Stomach (tissue), 9 donors: ENCODE results near the gene WDR1. TPM values are rescaled to one million over a fixed set of nuclear protein-coding genes. Genes with fewer than 3 reads are reported as not detected.

Experiments used
- DNase-seq, 2 donors: peaks; one replicate each; pipeline versions ENCODE4 v3.0.0 to v3.0.0-alpha.2; 2013 to 2019
- H3K27ac ChIP-seq, 5 donors: fragments of 200-600 bp in 4 of 5; sonication (generic) in 4 of 5; one replicate each; pipeline ENCODE4 v1.5.1; 2013 to 2019; ENCODE audit warnings: mild to moderate bottlenecking in 1 of 5, moderate library complexity in 1 of 5
- H3K27me3 ChIP-seq, 3 donors: fragments of 200-600 bp; sonication (generic); one replicate each; pipeline ENCODE4 v1.5.1; 2017 to 2019; ENCODE audit warnings: mixed run types in 1 of 3
- H3K36me3 ChIP-seq, 4 donors: fragments of 200-600 bp; sonication (generic); 1 replicate in 3 of 4; 2 replicates in 1 of 4; pipeline ENCODE4 v1.5.1; 2016 to 2019
- H3K4me1 ChIP-seq, 4 donors: fragments of 200-600 bp; sonication (generic); one replicate each; pipeline ENCODE4 v1.5.1; 2016 to 2019
- H3K4me3 ChIP-seq, 4 donors: fragments of 200-600 bp; sonication (generic) in 3 of 4; one replicate each; pipeline ENCODE4 v1.5.1; 2016 to 2019; ENCODE audit warnings: mild to moderate bottlenecking in 1 of 4
- H3K9me3 ChIP-seq, 4 donors: fragments of 200-600 bp; sonication (generic); one replicate each; pipeline ENCODE4 v1.5.1; 2016 to 2019
- EP300 ChIP-seq: sonication (generic); formaldehyde crosslinking; IDR thresholded peaks from one replicate; pipeline ENCODE4 v1.6.1; 2017; ENCODE audit warnings: antibody characterized with exemption
- POLR2A ChIP-seq, 4 donors: fragments of 450-650 bp; IDR thresholded peaks; one replicate each; pipeline ENCODE4 v1.6.1; 2016; ENCODE audit warnings: antibody characterized with exemption in 4 of 4, control low read depth in 2 of 4, mild to moderate bottlenecking in 1 of 4, moderate library complexity in 1 of 4
- POLR2AphosphoS5 ChIP-seq, 3 donors: sonication (generic); formaldehyde crosslinking; IDR thresholded peaks; one replicate each; pipeline ENCODE4 v1.6.1; 2016; ENCODE audit warnings: antibody characterized with exemption in 3 of 3
- WGBS, 5 donors: extraction: QIAGEN DNeasy Blood & Tissue Kit in 3 of 5; methylation state at CpG; one replicate each; pipeline versions ENCODE4 v1.1.5 to v1.1.7; 2013 to 2018; 5-methylcytosine and 5-hydroxymethylcytosine counted together
- intact Hi-C: fragments of 100-400 bp; cut with DNase I; formaldehyde crosslinking; loops from one replicate; pipeline ENCODE4 v1.15.1; 2023; ENCODE audit warnings: low total_unique reads
- polyA plus RNA-seq, 3 donors: library from polyadenylated mRNA; stranded (reverse); fragments of 200-250 nt; gene quantifications; one replicate each; pipeline ENCODE4 v1.2.3, GENCODE V29; 2013
- total RNA-seq, 5 donors: library from RNA; depleted of rRNA; stranded (reverse); fragments of >200 nt; gene quantifications; one replicate each; pipeline versions ENCODE4 v1.1.0 to v1.2.3, GENCODE V29; 2014 to 2016
- TF ChIP-seq, protein P1 (sequence below), 7 experiments: fragments of 450-650 bp in 4 of 7; fragments of 200-600 bp in 3 of 7; sonication (generic) in 3 of 7; IDR thresholded peaks; one replicate each; pipeline ENCODE4 v1.5.1; 2016 to 2019; ENCODE audit warnings: antibody characterized with exemption in 7 of 7, control low read depth in 2 of 7, mild to moderate bottlenecking in 1 of 7
- donor health status: healthy with polysubstance abuse.
- donor health status: Bipolar disorder and iron deficiency.
- donor health status: healthy.

The WDR1 gene
- total and polyA plus RNA-seq, 8 donors: 52.4 to 167 (median 110) TPM

DNA sequence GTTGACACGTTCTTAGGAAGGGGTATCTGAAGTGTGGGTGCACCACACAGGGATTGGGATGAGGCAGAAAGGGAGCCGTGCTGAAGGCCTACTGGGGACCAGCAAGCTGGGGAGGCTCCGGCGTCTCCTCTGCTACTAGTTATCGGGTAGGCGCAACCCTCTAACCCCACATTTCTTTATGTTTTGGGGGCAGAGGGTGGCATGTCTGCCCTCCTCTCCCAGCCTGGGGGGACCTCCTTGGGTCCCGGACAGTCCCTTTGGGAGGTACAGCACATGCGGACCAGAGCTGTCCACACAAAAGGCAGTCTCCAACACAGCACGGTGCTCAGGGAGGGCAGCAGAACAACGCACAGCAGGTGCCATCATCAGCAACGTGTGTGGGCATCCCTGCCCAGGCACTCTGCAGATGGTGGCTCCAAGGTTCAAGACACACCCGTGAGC is 33.2 kb downstream of the WDR1 start:
- no peak for TF ChIP-seq POLR2AphosphoS5 (IDR thresholded peaks at IDR 0.05)
- TF ChIP-seq, protein P1, sequence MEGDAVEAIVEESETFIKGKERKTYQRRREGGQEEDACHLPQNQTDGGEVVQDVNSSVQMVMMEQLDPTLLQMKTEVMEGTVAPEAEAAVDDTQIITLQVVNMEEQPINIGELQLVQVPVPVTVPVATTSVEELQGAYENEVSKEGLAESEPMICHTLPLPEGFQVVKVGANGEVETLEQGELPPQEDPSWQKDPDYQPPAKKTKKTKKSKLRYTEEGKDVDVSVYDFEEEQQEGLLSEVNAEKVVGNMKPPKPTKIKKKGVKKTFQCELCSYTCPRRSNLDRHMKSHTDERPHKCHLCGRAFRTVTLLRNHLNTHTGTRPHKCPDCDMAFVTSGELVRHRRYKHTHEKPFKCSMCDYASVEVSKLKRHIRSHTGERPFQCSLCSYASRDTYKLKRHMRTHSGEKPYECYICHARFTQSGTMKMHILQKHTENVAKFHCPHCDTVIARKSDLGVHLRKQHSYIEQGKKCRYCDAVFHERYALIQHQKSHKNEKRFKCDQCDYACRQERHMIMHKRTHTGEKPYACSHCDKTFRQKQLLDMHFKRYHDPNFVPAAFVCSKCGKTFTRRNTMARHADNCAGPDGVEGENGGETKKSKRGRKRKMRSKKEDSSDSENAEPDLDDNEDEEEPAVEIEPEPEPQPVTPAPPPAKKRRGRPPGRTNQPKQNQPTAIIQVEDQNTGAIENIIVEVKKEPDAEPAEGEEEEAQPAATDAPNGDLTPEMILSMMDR (IDR thresholded peaks at IDR 0.05): no peak
- Histone ChIP-seq H3K4me1 (peaks cover 5 to 43% (median 9%) of the 10 kb centered on the region in 4 donors), H3K27me3 (no peaks in the 10 kb centered on the region), H3K36me3 (peaks cover 100% of the 10 kb centered on the region in 4 donors), H3K4me3 (no peak overlapping the region), H3K9me3 (no peaks in the 10 kb centered on the region), H3K27ac (no peak overlapping the region)
- 88 to 95% (median 93%) methylated on average over 8 to 12 of the region's 12 CpGs for WGBS, 5 donors
- DNase-seq: peak in 1 of 2 donors; percentile 20
- intact Hi-C loops: no loop called here

DNA sequence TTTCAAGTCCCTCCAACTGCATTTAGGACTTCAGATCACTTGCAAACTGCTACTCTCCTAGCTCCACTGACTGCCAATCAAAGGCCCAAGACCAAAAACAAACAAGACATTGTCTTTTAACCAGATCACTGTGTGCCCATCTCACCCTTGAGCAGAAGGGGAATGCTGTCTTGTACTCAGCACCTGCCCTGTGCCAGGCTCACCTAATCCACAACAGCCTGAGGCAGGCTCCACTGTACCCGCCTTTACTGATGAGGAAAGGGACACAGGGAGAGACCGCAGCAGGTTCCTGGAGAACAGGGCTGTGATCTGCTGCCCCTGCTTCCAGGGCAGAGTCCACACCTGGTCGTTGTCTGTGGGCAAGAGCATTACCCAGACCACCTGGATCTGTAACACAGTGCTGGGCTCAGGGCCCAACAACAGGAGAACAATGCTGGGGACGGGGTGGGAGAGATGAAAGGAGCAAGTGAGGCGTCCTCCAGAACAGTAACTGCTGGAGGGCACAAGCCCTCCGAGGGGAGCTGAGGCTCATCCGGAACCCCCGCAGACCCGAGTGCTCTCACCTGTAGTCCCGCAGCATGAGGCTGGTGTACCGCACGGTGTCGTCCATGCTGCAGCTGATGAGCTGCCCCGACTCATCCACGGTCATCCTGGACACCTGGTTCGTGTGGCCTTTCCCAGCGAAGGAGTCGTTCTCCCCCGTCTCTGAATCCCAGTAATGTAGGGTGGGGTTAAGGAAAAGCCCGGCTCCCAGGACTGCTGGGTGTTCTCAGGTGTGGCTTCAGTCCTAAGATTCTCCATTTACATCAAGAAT is 33.9 kb downstream of the WDR1 start:
- H3K36me3 ChIP-seq: peaks cover 100% of the 10 kb centered on the region in 4 donors

DNA sequence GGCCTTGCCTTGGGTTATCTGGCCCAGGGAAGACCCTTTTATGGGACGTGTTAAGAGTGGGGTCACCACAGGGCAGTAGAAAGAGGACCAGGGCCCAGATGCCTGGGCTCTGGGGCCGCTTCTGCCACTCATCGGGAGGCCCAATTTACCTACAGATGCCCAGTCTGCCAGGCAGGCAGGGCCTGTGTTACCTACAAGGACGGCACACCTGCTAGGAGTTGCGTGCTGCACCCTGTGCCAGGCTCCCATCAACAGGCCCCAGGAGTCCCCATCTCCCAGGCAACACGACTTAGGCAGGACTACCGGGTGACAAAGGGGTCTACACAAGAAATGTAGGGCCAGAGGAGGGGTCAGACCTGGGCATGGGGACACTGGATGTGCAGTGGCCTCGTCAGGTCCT is 34.6 kb downstream of the WDR1 start:
- intact Hi-C loops: no loop called here
- DNase-seq: peak; percentile 1 to 19

More for the DNA sequence above, 33.9 kb downstream of the WDR1 start:
- Histone ChIP-seq H3K9me3 (no peaks in the 10 kb centered on the region), H3K27me3 (no peaks in the 10 kb centered on the region), H3K27ac (no peak overlapping the region), H3K4me1 (peaks cover 11 to 50% (median 15%) of the 10 kb centered on the region in 4 donors), H3K4me3 (no peak overlapping the region)
- 91 to 97% (median 96%) methylated on average over 18 to 20 of the region's 20 CpGs for WGBS, 5 donors
- TF ChIP-seq, protein P1 (IDR thresholded peaks at IDR 0.05): no peak
- TF ChIP-seq POLR2AphosphoS5 (IDR thresholded peaks at IDR 0.05) (no peak), EP300 (no peak), POLR2A (IDR thresholded peaks at IDR 0.05) (no peak)
- DNase-seq: peak; percentile 2 to 21
- intact Hi-C loops: no loop called here

DNA sequence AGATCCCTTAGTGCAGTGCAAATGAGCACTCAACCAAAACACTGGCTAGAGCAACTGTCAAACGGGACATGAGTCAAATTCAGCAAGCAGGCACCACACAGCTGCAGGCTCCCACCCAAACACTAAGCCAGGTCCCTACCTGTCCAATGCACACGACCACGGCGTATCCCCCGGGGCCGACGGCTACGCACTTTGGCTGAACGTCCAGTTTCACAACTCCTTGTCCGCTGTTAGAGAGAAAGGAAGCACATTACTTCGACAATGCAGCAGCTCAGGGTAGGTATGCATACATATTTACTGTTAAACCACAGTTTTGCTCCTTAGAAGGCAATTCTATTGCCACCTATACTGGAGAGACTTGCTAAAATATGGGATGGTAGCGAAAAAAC is 35.4 kb downstream of the WDR1 start:
- no peaks in the 10 kb centered on the region for H3K9me3 ChIP-seq
- 87 to 96% (median 91%) methylated on average over 12 of the region's 12 CpGs for WGBS, 5 donors
- H3K36me3 ChIP-seq: peaks cover 100% of the 10 kb centered on the region in 4 donors
- no peak overlapping the region for H3K27ac ChIP-seq
- H3K4me3 ChIP-seq: no peak overlapping the region
- TF ChIP-seq POLR2A (IDR thresholded peaks at IDR 0.05): no peak
- TF ChIP-seq, protein P1 (IDR thresholded peaks at IDR 0.05): no peak
- no peak for TF ChIP-seq EP300
- TF ChIP-seq POLR2AphosphoS5 (IDR thresholded peaks at IDR 0.05): no peak
- no peaks in the 10 kb centered on the region for H3K27me3 ChIP-seq
- H3K4me1 ChIP-seq: peaks cover 13 to 52% (median 16%) of the 10 kb centered on the region in 4 donors
- intact Hi-C loops: no loop called here
- DNase-seq: peak in 1 of 2 donors; percentile 1

More for the DNA sequence above, 34.6 kb downstream of the WDR1 start:
- Histone ChIP-seq H3K27me3 (no peaks in the 10 kb centered on the region), H3K9me3 (no peaks in the 10 kb centered on the region), H3K36me3 (peaks cover 100% of the 10 kb centered on the region in 4 donors), H3K27ac (no peak overlapping the region), H3K4me1 (peaks cover 13 to 54% (median 16%) of the 10 kb centered on the region in 4 donors), H3K4me3 (no peak overlapping the region)
- TF ChIP-seq POLR2A (IDR thresholded peaks at IDR 0.05) (no peak), EP300 (no peak)
- WGBS, 5 donors: 90 to 95% (median 93%) methylated on average over 8 of the region's 8 CpGs
